ENCODE measurements around the gene TDRKH.

The TDRKH gene

DNA sequence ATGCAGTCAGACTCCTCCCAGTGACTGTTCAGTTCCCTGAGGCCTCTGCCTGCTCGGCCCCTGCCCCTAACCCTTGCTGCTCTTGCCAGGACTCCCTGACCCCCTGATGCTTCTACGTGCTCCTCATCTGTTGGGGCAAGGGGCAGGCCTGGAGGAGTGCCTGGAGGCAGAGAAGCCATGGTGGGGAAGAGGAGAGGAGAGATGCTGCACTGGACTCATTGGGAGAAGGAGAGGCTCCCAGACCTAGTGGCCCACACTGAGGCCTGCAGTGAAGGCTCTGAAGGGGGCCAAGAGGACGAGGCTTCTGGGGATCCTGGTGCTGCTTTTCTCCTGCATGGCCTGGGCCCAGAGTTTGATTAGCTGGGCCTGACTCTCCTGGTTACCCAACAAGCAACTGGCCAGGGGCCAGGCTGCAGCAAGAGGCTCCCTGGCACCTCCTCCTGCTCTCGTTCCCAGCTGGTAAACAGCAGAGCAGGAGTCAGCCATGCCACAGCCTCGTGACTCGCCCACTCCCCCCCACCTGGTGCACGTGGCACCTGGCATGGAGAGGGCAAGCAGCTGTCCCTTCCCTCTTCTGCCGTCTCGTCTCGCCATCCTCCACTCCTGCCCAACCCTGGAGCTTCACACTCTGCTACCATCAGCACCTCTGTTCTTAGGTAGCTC, 42.1 kb upstream of the TDRKH start:
- H3K9me3 ChIP-seq (ENCODE audit: control insufficient read depth in 2 of 2, low read length in 2 of 2): no peaks in the 10 kb centered on the region
- no peak overlapping the region for H3K4me3 ChIP-seq (ENCODE audit: low read length in 2 of 2)
- no peak overlapping the region for H3K27ac ChIP-seq (ENCODE audit: low read length)
- peaks cover 15 to 25% of the 10 kb centered on the region in 2 donors for H3K27me3 ChIP-seq (ENCODE audit: control insufficient read depth in 1 of 2, insufficient read depth in 2 of 2, low read length in 2 of 2)
- no peaks in the 10 kb centered on the region for H3K36me3 ChIP-seq (ENCODE audit: control insufficient read depth in 2 of 2, insufficient read depth in 2 of 2, low read length in 2 of 2)
- H3K9ac ChIP-seq (ENCODE audit: low read length in 2 of 2): no peak overlapping the region
- peaks cover 7% of the 10 kb centered on the region for H3K4me1 ChIP-seq (ENCODE audit: control insufficient read depth, insufficient read depth, low read length)

DNA sequence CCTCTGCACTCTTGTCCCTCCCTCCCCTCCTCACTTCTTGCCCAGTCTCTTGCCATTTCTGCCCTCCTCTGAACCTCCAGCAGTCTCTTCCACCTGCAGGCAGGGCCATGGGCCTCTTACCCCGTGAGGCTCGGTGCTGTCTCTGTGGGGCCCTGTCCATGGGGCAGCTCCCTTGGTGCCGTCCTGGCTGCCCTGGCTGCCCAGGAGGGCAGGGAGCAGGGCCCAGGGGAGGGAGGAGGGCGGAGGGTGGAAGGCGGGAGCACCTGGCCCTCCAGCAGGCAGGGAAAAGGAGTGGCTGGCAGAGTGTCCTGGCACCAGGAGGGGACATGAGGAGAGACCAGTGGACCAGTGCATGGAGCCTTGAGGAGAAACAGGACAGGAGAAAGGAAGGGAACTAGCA, 41.3 kb upstream of the TDRKH start, which contains the start of gene RORC:
RORC (minus strand) TSS at position 198 of the 400 bp plus-strand sequence; CDS start at position 160, 38 bp downstream.
- Histone ChIP-seq H3K4me1 (ENCODE audit: control insufficient read depth, insufficient read depth, low read length) (peaks cover 7% of the 10 kb centered on the region), H3K4me3 (ENCODE audit: low read length in 2 of 2) (no peak within 1 kb of the TSS), H3K9ac (ENCODE audit: low read length in 2 of 2) (no peak within 1 kb of the TSS), H3K9me3 (ENCODE audit: control insufficient read depth in 2 of 2, low read length in 2 of 2) (no peaks in the 10 kb centered on the region), H3K27ac (ENCODE audit: low read length) (no peak within 1 kb of the TSS), H3K27me3 (ENCODE audit: control insufficient read depth in 1 of 2, insufficient read depth in 2 of 2, low read length in 2 of 2) (peaks cover 7 to 18% of the 10 kb centered on the region in 2 donors), H3K36me3 (ENCODE audit: control insufficient read depth in 2 of 2, insufficient read depth in 2 of 2, low read length in 2 of 2) (no peaks in the 10 kb centered on the region)

DNA sequence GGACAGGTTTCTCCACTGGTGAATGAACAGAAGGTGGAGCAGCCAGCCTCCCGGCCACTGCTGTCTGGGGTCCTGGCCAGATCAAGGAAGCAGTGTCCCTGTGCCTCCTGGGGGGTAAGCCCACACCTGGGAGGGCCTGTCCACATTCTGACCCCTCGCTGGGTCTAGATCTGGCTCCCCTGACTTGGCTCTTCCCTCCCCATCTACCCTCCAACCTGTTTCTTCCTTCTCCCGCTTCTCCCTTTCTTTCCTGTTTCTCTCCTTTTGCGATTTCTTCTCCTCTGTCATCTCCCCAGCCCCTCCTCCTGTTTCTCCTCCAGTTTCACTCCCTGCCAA, 40.9 kb upstream of the TDRKH start:
- Histone ChIP-seq H3K9me3 (ENCODE audit: control insufficient read depth in 2 of 2, low read length in 2 of 2) (no peaks in the 10 kb centered on the region), H3K4me3 (ENCODE audit: low read length in 2 of 2) (no peak overlapping the region), H3K27me3 (ENCODE audit: control insufficient read depth in 1 of 2, insufficient read depth in 2 of 2, low read length in 2 of 2) (peaks cover 7 to 18% of the 10 kb centered on the region in 2 donors), H3K27ac (ENCODE audit: low read length) (no peak overlapping the region), H3K4me1 (ENCODE audit: control insufficient read depth, insufficient read depth, low read length) (peaks cover 7% of the 10 kb centered on the region), H3K36me3 (ENCODE audit: control insufficient read depth in 2 of 2, insufficient read depth in 2 of 2, low read length in 2 of 2) (no peaks in the 10 kb centered on the region), H3K9ac (ENCODE audit: low read length in 2 of 2) (no peak overlapping the region)

DNA sequence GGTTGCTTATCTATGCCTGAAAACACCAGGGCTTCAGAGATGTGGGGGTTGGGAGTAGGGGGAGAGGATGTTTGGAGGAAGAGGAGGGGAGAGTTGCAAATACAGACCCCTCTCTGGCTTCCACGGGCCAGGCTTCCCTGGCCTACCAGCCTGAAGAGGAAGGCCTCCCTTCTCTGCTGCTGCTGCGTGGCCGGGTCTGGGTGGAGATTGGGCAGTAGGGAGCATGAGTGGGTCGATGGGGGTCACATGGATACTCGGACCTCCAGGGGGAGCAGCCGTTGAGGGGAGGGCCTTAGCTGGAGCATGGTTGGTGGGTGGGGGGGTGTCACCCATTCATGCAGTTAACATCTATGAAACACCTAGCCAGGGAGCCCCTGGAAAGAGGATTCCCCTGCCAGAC, 39.8 kb upstream of the TDRKH start:
- Histone ChIP-seq H3K9me3 (ENCODE audit: control insufficient read depth in 2 of 2, low read length in 2 of 2) (no peaks in the 10 kb centered on the region), H3K4me3 (ENCODE audit: low read length in 2 of 2) (no peak overlapping the region), H3K9ac (ENCODE audit: low read length in 2 of 2) (no peak overlapping the region), H3K36me3 (ENCODE audit: control insufficient read depth in 2 of 2, insufficient read depth in 2 of 2, low read length in 2 of 2) (no peaks in the 10 kb centered on the region), H3K4me1 (ENCODE audit: control insufficient read depth, insufficient read depth, low read length) (peaks cover 7% of the 10 kb centered on the region), H3K27ac (ENCODE audit: low read length) (no peak overlapping the region), H3K27me3 (ENCODE audit: control insufficient read depth in 1 of 2, insufficient read depth in 2 of 2, low read length in 2 of 2) (peaks cover 7 to 18% of the 10 kb centered on the region in 2 donors)

DNA sequence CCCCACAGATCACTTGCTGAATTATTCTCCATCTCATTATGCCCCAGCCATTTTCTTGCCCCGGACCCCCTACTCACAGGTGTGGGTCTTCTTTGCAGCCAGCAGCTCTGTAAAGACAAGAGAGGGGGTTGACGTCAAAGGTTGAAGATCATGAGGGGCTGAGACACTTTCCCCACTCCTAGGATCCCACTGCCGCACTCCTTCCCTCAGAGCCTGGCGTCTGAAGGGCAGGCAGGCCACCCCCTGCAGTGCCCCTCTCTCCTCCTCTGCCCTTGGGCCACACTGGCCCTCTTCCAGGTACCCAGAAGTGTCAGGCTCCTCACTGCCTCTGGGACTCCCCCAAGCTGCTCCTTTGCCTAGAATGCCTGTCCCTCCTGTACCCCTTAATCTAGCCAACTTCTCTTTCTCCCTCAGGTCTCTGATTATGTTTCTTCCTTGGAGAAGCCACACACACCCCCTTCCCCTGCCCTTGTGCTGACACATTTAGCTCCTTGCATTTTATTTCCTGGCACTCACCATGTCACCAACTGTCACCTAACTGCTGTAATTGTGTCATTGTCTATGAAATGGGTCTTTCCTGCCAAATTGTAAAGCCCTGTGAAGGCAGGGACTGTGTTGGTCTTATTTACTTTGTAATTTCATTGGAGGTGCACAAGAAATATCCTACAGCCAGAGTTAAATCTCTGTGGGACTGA, 39.2 kb upstream of the TDRKH start:
- H3K4me3 ChIP-seq (ENCODE audit: low read length in 2 of 2): no peak overlapping the region
- no peaks in the 10 kb centered on the region for H3K36me3 ChIP-seq (ENCODE audit: control insufficient read depth in 2 of 2, insufficient read depth in 2 of 2, low read length in 2 of 2)
- no peak overlapping the region for H3K9ac ChIP-seq (ENCODE audit: low read length in 2 of 2)
- peaks cover 7% of the 10 kb centered on the region for H3K4me1 ChIP-seq (ENCODE audit: control insufficient read depth, insufficient read depth, low read length)
- no peak overlapping the region for H3K27ac ChIP-seq (ENCODE audit: low read length)
- peaks cover 6 to 18% of the 10 kb centered on the region in 2 donors for H3K27me3 ChIP-seq (ENCODE audit: control insufficient read depth in 1 of 2, insufficient read depth in 2 of 2, low read length in 2 of 2)
- H3K9me3 ChIP-seq (ENCODE audit: control insufficient read depth in 2 of 2, low read length in 2 of 2): no peaks in the 10 kb centered on the region

DNA sequence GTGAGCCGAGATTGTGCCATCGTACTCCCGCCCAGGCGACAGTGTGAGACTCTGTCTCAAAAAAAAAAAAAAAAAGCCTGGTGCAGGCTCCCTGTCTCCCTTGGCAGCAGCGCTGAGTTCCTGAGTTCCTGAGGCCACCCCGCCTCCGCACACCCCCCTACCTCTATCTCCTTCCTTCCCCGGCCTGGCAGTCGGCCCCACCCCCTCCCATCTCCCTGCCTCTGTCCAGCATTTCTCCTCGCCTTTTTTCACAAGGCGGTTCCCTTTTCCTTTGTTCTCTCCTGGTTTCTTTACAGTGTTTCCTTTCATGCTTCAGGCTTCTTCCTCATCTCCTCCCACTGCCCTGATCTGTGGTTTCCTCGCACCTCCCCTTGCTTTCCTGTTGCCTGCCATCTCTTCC, 38.6 kb upstream of the TDRKH start:
- no peak overlapping the region for H3K4me3 ChIP-seq (ENCODE audit: low read length in 2 of 2)
- no peaks in the 10 kb centered on the region for H3K36me3 ChIP-seq (ENCODE audit: control insufficient read depth in 2 of 2, insufficient read depth in 2 of 2, low read length in 2 of 2)
- no peak overlapping the region for H3K9ac ChIP-seq (ENCODE audit: low read length in 2 of 2)
- H3K27me3 ChIP-seq (ENCODE audit: control insufficient read depth in 1 of 2, insufficient read depth in 2 of 2, low read length in 2 of 2): peaks cover 5 to 18% of the 10 kb centered on the region in 2 donors
- H3K9me3 ChIP-seq (ENCODE audit: control insufficient read depth in 2 of 2, low read length in 2 of 2): no peaks in the 10 kb centered on the region
- H3K27ac ChIP-seq (ENCODE audit: low read length): no peak overlapping the region
- H3K4me1 ChIP-seq (ENCODE audit: control insufficient read depth, insufficient read depth, low read length): peaks cover 7% of the 10 kb centered on the region

DNA sequence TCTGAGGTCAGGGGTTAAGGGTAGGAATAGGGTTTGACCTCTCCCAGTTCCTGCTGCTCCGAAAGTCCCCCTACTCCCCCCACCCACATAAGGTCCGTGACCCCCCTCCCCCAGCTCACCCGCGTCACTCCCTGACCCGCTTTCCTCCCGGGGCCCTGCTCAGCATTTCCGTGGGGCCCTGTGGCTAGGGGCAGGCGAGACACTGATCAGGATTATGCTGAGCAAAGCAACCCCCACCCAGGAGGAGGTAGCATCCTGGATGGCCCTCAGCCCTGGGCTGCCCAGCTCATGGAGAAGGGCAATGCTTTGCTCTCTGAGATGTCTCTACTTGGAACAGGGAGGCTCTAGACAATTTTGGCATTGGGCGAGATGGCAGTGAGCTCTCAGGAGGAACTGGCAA, 37.6 kb upstream of the TDRKH start:
- H3K4me1 ChIP-seq (ENCODE audit: control insufficient read depth, insufficient read depth, low read length): peaks cover 7% of the 10 kb centered on the region
- no peaks in the 10 kb centered on the region for H3K9me3 ChIP-seq (ENCODE audit: control insufficient read depth in 2 of 2, low read length in 2 of 2)
- no peak overlapping the region for H3K4me3 ChIP-seq (ENCODE audit: low read length in 2 of 2)
- peaks cover 4 to 18% of the 10 kb centered on the region in 2 donors for H3K27me3 ChIP-seq (ENCODE audit: control insufficient read depth in 1 of 2, insufficient read depth in 2 of 2, low read length in 2 of 2)
- no peak overlapping the region for H3K9ac ChIP-seq (ENCODE audit: low read length in 2 of 2)
- no peaks in the 10 kb centered on the region for H3K36me3 ChIP-seq (ENCODE audit: control insufficient read depth in 2 of 2, insufficient read depth in 2 of 2, low read length in 2 of 2)
- H3K27ac ChIP-seq (ENCODE audit: low read length): no peak overlapping the region

DNA sequence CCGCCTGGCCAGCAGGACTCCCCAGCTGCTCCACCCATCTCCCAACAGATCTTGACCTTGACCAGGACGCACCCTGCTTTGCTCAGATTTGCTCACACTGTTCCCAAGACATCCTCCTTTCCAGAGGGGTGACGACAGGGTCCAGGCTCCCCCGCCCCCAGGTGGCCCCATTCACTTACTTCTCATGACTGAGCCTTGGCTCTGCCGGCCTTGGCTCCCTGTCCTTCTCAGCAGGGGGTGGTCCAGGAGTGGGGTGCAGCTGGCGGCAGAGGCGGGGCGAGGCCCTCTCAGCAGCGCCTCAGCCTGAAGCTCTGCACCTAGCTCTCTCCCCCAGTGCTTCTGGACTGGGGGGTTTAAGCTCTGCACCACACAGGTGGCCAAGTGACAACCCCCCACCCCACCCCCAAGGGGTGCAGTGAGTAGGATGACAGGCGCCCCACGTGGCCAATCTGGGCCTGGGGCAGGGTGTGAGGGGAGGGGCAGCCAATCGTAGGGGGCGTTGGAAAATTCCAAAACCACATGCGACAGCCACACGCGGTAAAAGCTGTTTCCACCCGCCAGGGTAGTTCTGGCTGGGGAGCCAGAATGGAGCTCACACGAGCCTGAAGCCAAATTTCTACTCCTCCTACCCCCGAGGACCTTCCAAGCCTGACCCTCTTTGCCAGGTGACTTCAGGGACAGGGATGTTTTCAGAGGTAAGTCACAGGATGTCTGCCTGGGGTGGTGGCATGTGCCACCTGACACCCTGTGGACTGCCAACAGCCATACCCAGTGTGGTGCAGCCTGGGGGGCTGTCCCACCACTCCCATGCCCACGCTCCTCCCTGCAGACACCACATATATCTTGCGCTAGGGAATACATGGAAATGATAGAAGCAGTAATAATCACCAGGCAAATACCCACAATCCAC, 35.7 kb upstream of the TDRKH start:
- Histone ChIP-seq H3K27me3 (ENCODE audit: control insufficient read depth in 1 of 2, insufficient read depth in 2 of 2, low read length in 2 of 2) (peaks cover 7 to 18% of the 10 kb centered on the region in 2 donors), H3K4me3 (ENCODE audit: low read length in 2 of 2) (no peak overlapping the region), H3K4me1 (ENCODE audit: control insufficient read depth, insufficient read depth, low read length) (peaks cover 5% of the 10 kb centered on the region), H3K9ac (ENCODE audit: low read length in 2 of 2) (no peak overlapping the region), H3K36me3 (ENCODE audit: control insufficient read depth in 2 of 2, insufficient read depth in 2 of 2, low read length in 2 of 2) (no peaks in the 10 kb centered on the region), H3K9me3 (ENCODE audit: control insufficient read depth in 2 of 2, low read length in 2 of 2) (no peaks in the 10 kb centered on the region), H3K27ac (ENCODE audit: low read length) (no peak overlapping the region)

DNA sequence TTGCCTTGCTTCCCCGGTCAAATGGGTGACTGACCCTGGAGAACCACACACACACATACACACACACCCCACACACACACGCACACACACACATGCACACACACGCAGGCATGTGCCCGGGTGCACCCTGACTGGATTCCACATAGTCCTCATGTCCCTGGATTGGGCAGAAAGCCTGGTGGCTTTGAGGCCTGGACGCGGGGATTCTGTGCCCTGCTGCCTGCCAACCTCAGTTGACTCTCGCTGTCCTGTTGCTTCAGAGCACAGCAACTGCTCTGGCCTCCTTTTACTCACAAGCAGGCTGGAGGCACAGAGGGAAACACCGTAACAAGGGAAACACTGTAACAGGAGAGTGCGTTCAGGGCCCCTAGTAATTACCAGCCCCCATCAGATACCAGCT, 34.9 kb upstream of the TDRKH start:
- Histone ChIP-seq H3K36me3 (ENCODE audit: control insufficient read depth in 2 of 2, insufficient read depth in 2 of 2, low read length in 2 of 2) (no peaks in the 10 kb centered on the region), H3K27me3 (ENCODE audit: control insufficient read depth in 1 of 2, insufficient read depth in 2 of 2, low read length in 2 of 2) (peaks cover 7 to 15% of the 10 kb centered on the region in 2 donors), H3K4me1 (ENCODE audit: control insufficient read depth, insufficient read depth, low read length) (peaks cover 5% of the 10 kb centered on the region), H3K27ac (ENCODE audit: low read length) (no peak overlapping the region), H3K9ac (ENCODE audit: low read length in 2 of 2) (no peak overlapping the region), H3K9me3 (ENCODE audit: control insufficient read depth in 2 of 2, low read length in 2 of 2) (no peaks in the 10 kb centered on the region), H3K4me3 (ENCODE audit: low read length in 2 of 2) (no peak overlapping the region)

DNA sequence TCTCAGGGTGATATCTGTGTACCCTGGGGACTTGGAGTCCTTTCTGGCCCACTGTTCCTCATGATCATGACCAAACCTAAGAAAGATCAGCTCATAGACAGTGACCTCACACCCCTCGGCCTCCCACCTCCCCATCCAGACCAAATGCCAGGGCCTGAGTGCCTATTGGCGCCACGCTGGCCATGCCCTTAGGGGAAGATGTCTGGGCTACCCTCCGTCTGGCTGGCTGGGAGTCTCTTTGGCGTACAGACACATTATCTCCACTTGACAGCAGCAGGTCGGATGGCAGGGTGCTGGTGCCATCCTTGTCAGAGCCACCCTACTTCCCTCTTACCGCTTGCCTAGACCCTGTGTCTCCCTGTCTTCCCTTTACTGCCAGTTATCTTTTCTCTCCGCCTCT, 32.9 kb upstream of the TDRKH start:
- H3K27ac ChIP-seq (ENCODE audit: low read length): no peak overlapping the region
- H3K9ac ChIP-seq (ENCODE audit: low read length in 2 of 2): no peak overlapping the region
- H3K36me3 ChIP-seq (ENCODE audit: control insufficient read depth in 2 of 2, insufficient read depth in 2 of 2, low read length in 2 of 2): no peaks in the 10 kb centered on the region
- no peaks in the 10 kb centered on the region for H3K9me3 ChIP-seq (ENCODE audit: control insufficient read depth in 2 of 2, low read length in 2 of 2)
- no peak overlapping the region for H3K4me3 ChIP-seq (ENCODE audit: low read length in 2 of 2)
- peaks cover under 1% of the 10 kb centered on the region for H3K4me1 ChIP-seq (ENCODE audit: control insufficient read depth, insufficient read depth, low read length)
- peaks cover 4 to 14% of the 10 kb centered on the region in 2 donors for H3K27me3 ChIP-seq (ENCODE audit: control insufficient read depth in 1 of 2, insufficient read depth in 2 of 2, low read length in 2 of 2)
